Measurements from ENCODE around the gene PTCH2.

- TF ChIP-seq CTCF (IDR thresholded peaks at IDR 0.05) (peak in 2 of 5 experiments; percentile 8 to 9), POLR2A (IDR thresholded peaks at IDR 0.05) (peak; percentile 98)
These were observed 23.3 kb downstream of the PTCH2 start for GRCh38 chr1:44819608-44820327.

Data from transverse colon (tissue), 3 donors.